Inflammatory macrophage (primary cell): Measurements from ENCODE around the gene NTN4.

Experiments
- DNase-seq, 2 donors: peaks; one replicate each; pipeline ENCODE4 v3.0.0-alpha.2; 2020 to 2022

The NTN4 gene

DNA sequence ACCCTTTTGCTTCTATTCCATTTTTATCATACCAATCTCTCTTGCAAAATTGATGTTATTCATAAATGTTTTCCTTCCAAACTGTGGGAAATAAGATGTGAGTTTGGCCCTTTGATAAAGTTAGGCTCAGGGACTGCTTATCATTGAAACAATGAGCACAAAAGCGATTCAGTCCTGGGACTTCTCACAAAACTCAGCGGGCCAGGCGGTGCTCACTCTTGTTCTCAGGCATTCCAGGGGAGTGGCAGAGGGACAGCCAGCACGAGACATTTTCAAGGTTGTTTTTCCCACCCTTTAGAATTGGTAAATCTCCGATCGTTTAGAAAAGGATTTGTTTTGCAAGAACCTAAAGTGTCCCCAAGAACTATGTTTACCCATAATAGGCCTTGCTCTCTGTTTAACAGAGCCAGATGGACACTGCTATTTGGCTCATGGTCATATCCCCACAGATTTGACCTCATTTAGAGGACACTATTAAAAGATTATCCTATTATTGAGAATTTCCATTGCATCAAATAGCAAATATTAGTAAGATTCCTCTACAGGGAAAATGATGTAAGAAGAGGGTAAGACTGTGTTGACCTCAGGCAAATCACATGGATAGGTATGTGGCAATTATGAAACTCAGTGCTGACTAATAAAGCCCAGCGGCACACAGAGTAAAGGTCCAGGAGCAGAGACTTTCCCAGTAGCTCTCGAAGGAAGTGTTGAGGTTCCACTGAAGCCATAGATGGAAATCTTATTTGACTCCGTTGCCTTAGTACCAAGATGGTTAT is 136.6 kb downstream of the NTN4 start:
- no peak for DNase-seq

DNA sequence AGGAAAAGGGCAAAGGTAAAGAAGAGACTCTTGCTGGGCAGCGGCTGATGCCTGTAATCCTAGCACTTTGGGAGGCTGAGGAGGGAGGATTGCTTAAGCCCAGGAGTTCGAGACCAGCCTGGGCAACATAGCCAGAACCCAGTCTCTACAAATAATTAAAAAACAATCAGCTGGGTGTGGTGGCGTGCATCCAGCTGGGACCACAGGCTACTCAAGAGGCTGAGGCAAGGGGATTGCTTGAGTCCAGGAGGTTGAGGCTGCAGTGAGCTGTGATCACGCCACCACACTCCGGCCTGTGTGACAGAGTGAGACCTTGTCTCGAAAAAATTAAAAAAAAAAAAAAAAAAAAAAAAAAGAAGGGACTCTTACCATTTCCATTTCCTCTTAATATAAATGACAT is 138.9 kb downstream of the NTN4 start:
- DNase-seq, result no peak

DNA sequence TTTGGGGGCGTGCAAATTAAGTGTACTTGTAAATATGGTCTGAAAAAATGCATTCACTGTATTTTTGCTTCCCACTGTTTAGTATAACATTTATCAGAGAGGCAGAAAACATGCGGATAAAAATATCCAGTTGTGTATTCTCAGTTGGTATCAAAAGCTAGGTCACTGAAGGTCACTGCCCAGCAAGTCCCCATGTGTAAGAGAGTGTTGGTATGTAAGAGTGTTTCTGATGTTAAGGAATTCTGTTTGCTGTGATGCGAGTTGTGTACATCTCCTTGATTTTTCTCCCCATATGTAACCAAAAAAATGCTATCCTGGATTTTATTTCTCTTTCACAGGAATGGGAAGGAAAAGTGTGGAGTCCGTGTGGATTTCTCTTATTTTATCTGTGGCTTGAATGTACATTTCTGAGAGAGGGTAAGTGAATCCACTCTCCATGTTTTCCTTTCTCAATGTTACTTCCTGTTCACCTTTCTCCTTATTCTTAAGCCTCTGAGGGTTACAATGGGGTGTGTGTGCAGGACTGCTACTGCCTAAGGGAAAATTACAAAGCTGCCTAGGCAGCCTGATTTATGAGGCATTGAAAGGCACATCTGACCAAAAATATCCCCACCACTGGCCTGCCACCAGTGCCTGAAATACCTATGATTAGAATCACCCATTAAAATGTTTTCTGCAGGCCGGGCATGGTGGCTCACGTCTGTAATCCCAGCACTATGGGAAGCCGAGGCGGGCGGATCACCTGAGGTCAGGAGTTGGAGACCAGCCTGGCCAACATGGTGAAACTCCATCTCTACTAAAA is 141.4 kb downstream of the NTN4 start:
- no peak for DNase-seq

DNA sequence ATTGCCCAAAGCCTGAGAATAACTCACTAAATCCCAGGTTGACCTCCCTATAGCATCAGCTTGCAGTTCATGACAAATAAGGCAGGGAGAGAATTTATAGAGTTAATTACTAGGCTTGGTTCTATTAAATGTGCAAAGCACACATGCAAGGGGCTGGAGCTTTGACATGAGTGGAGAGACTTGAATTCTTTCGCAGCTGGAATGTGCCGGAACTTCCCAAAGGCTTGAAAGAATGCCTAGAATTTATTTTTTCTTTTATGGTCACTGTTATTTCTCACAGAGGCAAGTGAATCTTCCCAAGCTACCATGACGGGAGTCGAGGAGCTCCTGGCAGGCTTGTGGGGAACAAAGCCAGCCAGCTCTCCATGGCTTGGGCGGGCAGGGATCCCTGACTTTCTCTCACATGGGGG is 143.8 kb downstream of the NTN4 start:
- no peak for DNase-seq

DNA sequence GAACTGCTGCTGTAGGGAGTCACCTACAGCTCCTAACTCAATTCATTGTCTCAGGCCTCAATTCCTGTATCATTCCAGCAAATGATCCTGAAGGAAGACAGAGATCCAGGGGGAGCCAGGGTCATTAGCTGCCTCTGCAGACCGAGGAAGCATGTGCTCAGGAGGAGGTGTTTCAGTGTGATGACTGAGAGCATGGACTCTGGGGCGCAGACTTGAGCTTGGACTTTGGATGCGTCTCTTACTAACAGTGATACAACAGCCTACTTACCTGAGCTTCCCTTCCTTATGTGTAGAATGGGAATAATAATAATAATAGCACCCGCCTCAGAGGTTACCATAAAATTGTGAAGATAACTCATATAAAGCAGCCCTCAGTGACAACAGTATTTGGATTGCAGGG is 147.3 kb downstream of the NTN4 start:
- DNase-seq, result no peak

DNA sequence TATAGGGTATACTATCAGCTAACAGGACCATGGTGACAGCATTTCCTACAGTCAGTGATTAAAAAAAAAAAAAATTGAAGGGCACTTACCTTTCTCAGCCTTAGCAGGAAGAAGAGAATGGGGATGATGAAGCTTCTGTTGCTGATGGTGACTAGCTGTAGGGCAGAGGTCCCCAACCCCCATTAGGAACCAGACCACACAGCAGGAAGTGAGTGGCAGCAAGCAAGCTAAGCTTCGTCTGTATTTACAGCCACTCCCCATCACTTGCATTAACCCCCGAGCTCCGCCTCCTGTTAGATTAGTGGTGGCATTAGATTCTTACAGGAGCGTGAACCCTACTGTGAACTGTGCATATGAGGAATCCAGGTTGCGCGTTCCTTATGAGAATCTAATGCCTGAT is 148.0 kb downstream of the NTN4 start:
- no peak for DNase-seq

DNA sequence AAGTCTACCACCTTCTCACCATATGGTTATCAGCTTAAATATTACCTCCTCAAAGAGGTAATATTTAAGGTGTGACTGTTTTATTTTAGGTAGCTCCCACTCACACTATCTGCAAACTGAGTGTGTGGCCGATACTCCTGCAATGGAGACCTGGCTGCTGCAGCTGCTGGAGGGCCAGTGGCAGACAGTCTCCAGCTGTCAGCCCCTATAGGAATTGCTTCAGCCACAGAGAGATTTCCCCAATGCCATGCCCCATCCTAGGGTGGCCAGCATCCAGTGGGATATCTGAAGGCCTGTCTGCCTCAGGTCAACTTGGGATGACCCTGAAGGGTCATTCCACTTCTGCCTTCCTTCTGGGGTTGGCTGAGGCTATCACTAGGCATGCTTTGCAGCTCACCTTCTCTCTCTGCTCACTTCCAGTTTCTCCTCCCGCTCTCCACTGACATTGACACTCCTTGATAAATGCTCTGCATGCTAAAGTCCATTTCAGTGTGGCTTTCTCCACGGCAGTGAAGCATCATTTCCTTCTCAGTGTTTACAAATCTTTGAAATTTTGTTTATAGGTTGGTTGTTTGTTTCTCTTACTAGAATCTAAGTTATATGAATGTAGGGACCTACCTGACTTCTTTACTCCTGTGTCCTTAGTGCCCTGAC is 149.1 kb downstream of the NTN4 start:
- DNase-seq, result no peak

DNA sequence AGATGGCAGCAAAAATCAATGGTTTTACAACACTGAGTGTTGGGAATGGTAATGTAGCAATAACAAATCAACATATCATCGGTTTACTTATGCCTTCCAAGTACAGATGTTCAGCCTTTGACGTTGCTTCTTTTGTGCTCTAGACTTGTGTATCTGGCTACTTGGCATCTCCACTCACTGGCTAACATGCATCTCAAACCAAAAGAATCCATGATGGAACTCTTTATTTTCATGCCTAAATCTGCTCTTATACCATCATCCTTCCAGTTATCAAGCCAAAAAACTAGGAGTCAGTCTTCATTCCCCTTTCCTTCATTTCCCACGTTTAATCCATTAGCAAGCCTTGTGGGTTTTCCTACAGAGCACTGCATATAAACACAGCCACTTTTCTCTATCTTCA is 150.0 kb downstream of the NTN4 start:
- DNase-seq, result no peak

DNA sequence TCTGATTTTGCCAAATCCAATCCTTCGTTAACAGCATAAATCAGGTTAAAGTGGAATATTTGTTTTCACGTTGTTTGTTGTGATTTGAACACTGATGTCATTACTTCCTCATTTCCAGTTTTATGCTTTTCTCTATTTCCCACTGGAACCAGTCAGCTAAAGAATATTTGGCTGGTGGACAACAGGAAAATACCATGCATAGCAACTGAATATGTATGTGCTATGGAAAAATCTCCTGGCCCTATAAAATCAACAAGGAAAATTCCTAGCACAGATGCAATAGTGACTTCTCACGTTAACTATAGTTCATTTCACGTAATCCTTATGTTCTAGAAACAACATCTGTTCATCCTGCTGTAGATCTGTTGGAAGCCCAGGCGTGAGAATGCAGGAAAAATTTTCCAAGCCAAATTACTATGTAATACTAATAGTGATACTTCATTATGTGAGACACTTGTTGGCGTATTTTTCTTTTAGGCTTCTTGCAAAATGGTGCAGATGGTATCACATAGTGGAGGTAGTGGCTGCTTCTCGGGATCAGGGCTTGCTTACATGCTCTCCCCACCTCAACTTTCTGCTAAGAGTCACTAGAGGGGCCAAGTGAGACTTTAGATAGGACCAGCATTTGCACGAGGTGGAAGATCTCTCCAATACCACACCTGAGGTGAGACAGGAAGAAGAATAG is 153.0 kb downstream of the NTN4 start:
- DNase-seq, result no peak

DNA sequence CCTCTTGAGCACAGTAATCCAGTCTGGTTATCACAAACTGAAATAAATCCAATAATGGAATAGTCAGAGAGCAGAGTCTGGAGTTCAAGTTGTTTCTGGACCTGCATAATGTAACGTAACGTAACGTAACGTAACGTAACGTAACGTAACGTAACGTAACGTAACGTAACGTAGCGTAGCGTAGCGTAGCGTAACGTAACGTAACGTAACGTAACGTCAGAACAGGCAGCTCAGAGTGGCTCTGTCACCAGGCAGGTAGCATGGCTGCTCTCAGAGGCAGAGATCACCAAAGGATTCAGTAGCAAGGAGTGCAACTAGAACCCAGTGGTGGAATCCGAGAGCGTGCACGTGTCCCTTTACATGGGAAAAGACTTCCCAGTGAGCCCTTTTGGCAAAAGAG is 153.6 kb downstream of the NTN4 start:
- DNase-seq, result no peak

DNA sequence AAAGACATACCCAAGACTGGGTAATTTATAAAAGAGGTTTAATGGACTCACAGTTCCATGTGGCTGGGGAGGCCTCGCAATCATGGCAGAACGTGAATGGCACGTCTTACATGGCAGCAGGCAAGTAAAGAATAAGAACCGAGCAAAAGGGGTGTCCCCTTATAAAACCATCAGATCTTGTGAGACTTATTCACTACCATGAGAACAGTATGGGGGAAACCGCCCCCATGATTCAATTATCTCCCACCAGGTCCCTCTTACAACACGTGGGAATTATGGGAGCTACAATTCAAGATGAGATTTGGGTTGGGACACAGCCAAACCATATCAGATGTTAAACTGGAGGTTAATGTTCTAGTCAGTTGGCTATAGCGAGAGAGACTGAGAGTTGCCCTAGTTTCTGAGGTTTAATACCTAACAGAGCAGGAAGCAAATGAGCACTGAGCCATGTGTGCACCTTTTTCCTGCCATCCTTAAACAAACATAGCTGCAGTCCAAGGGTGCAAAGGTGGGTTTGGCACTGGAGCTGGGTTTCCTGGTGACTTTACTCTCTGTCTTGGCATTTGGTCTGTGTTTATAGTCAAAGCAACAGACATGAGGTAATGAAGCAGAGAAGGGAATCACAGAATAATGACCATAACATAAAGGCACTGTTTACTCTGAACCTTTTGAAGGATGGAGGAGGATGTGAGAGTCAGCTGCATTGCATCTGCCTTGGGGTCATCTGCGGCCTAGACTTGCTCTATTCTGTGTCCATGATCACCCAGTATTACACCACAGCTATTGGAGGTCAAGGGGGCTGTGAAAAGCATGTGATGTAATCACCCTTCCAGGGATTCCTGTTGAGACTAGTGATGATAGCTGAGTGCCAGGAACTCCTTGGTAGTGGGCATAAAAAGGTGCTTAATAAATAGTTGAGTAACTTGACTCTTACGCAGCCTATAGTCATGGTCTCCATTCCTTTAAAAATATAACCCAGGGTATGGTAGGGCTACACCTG is 155.6 kb downstream of the NTN4 start:
- no peak for DNase-seq

DNA sequence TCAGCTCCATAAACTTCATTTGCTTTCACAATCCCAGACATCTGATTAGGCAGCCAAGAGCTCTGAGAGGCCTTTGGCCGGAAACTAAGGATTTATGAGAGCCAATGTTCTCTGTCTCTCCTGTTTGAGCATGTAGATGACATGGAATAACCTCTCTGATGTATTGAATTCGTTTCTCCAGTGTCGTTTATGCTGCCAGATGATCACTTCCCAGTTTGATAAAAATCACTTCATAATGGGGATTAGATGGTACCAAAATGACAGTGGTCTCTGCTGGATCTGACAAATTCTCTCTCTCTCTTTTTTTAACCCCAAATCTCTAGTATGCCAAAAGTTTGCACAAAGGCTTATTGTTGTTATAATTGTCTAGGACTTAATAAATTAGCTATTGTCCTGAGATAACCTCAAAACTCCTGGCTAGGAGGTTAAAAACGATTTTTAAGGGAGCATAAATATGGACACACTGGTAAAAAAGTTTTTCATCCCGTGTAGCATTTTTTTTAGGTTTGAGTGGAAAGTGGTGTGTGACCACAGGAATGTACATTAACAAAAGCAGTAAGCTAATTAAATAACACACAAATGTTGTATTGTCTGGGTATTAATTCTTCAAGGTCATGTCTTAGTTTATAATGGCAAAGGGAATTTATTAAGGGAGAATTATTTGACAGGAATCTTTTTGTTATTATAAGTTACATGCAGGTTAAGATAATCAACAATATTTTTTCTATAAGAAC is 156.7 kb downstream of the NTN4 start:
- no peak for DNase-seq

DNA sequence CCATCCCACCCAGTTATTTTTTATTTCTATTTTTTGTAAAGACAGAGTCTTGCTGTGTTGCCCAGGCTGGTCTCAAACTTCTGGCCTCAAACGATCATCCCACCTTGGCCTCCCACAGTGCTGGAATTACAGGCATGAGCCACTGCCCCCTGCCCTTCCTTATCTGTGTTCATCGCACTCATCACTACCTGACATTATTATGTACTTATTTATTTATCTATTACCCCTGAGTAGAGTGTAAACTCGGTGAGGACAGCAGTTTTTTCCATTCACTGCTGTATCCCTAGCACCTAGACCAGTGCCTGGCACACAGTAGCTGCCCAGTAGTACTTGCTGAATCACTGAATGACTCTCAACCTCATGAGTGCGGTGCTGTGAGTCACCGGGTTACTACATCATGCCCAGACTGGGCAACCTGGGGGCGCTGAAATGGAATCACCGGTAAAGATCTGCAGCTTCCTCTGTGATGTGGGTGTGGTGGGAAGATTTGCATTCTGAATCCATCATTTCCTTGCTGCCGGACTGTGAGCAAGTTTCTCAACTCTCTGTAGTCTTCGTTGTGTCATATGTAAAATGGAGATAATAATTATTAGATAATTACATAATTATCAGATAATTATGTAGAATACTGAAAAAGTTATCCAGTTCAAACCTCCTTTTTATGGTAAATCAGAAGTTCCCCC is 157.4 kb downstream of the NTN4 start:
- peak; percentile 63 to 79 for DNase-seq

DNA sequence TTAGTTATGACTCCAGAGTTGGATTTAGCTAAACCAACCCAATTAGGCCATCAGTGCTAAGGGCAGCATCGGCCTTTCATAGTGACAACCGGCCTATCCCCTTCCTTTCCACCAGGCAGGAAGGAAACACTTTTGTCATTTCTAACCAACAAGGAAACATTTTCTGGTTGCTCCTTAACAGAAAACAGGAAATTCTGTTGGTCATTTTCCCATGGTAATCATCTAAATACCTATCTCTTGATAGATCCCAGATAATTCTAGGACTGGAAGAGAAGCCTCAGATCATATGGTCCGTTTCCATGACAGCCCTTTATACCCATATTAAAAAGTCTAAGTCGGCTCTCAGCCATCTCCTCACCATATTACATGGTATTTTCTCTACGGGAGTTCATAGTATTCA is 160.1 kb downstream of the NTN4 start:
- no peak for DNase-seq

DNA sequence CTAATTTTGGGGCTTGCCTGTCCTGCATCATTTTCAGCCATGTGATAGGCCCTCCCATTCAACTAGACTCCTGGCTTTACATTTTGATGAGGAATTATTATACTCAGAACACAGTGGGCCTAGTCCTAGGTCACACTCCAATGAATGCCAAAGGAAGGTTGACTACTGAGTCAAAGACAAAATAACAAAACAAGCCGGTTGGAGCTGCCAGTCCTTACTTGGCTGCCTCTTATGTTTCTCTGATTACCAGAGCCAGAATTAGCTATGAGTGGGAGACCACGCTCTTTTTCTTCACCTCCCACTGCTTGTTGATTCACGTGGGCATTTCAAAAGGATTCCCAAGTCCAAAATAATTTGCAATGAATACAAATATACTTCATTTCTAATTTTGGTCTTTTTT is 161.2 kb downstream of the NTN4 start:
- DNase-seq, result no peak

DNA sequence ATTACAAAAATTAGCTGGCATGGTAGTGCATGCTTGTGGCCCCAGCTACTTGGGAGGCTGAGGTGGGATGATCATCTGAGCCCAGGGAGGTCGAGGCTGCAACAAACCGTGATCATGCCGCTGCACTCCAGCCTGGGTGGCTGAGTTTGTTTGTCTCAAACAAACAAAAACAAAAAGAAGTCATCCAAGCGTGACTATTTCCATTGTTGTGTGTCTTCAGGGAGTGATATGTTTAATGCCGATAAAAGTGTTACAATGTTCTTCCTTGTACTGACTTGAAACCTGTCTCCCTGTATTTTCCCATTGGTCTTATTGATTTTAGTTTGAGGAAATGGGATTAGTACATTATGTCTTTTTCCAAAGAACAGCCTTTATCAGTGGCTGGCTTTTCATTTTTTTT is 163.7 kb downstream of the NTN4 start:
- DNase-seq, result no peak

DNA sequence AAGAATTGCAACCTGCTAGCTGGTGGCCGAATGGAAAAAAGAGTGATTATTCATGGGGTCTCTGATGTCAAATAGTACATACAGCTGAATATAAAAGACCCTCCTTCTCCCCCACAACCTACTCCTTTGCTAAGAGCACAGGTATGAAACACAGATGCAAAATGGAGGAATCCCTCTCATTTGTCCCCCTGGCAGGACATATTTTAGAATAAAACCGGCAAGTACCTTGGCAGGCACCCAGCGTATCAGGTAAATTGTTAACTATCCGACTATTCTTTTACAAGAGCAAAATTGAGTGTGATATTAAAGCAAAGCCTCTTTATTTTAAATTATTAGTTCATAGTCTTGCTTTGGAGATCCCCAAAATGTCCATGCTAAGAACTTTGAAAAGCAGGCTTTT is 165.6 kb downstream of the NTN4 start:
- DNase-seq, result no peak

DNA sequence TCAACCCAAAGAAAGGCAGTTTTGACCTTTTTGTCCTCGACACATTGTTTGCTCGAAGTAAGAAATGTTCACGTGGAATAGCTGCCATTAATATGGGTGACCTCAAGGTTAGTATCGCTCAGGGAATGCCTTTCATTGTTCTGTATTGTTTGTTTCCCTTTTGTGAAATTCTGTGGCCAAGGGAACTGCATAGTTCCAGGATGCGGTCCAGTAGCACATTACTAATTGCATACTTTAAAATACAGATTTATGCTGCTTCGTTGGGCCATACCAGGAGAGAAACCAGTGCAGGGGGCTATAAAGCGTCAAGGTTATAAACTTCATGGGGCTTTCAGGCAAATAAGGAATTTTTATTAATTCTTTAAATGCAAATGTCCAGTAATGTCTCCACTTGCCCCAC is 166.0 kb downstream of the NTN4 start:
- DNase-seq, result no peak

DNA sequence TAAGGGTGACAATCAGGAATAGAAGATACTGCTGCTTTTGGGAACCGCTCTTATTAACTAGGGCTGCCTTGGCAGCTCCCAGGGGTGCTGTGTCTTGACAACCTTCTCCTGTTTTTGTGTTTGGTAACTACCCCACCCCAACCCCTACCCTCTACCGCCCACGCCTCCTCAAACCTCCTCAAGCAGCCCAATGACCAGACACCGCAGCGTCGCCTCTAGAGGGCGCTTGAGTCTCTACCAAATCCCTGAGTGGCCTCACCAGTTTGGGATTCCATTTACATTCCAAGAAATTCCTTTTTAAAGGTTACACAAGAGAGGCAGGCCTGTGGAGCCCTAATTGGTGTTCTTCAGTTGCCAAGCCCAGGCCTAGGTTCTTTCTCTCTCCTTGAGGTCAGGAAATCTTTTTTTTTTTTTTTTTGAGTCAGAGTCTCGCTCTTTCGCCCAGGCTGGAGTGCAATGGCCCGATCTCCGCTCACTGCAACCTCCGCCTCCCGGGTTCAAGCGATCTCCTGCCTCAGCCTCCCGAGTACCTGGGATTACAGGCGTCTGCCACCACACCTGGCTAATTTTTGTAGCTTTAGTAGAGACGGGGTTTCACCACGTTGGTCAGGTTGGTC is 166.9 kb downstream of the NTN4 start:
- peak; percentile 17 to 50 for DNase-seq

DNA sequence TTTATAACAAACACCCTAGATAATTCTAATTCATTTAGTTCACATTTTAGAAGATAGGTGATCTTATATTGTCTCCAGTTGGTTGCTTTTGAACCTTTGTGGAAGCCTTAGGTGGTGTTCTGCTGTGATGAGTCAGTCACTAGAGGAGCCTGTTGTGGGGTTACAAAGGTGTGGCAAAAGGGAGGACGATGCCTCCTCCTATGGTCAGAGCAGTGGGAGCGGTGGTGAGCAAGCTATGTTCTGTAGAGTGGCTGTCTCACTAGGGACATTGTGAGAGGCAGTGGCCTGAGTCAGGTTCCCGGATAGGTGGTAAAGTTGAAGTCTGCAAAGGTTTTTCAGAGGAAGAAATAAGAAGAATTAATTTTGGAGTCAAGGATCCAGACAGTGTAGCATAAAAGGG is 167.7 kb downstream of the NTN4 start:
- no peak for DNase-seq
